H1 (cell line): ENCODE results near the gene ERC1. TPM values are rescaled to one million over a fixed set of nuclear protein-coding genes. Genes with fewer than 3 reads are reported as not detected.

Source experiments
- CTCF ChIA-PET: fragments of 300-600 bp; sonication (Branson Sonifier 250); formaldehyde crosslinking; loops from one replicate; lab custom pipeline; 2021; ENCODE audit not compliant: partially characterized antibody; lab: Charles Lee
- POLR2A ChIA-PET: fragments of 300-600 bp; sonication (Branson Sonifier 250); formaldehyde crosslinking; loops from one replicate; lab custom pipeline; 2021; ENCODE audit warnings: inconsistent platforms; ENCODE audit not compliant: partially characterized antibody; lab: Charles Lee
- DNase-seq, 2 experiments: peaks; one replicate each; pipeline versions ENCODE4 v3.0.0 to v3.0.0-alpha.2; 2010 to 2022; ENCODE audit warnings: low spot score in 2 of 2, low read depth in 1 of 2, mixed read lengths in 1 of 2
- FAIRE-seq: peaks from 2 replicates; lab custom pipeline; 2011; peaks lifted over from hg19 to GRCh38; lab: Jason Lieb, UNC
- H2AFZ ChIP-seq: 2 replicates; pipeline ENCODE4 v1.8.1; 2012; ENCODE audit warnings: low read length, inconsistent platforms
- H2AK5ac ChIP-seq: 2 replicates; pipeline ENCODE4 v1.6.1; 2013; ENCODE audit warnings: low read depth, low read length
- H2BK120ac ChIP-seq: replicated peaks from 2 replicates; pipeline ENCODE3; 2013; ENCODE audit warnings: low read depth, low read length, inconsistent platforms
- H2BK12ac ChIP-seq: 2 replicates; pipeline ENCODE4 v1.6.1; 2013; ENCODE audit warnings: low read depth, low read length
- H2BK15ac ChIP-seq: 2 replicates; pipeline ENCODE4 v1.6.1; 2013; ENCODE audit warnings: low read length
- H2BK20ac ChIP-seq: 2 replicates; pipeline ENCODE4 v1.6.1; 2013; ENCODE audit warnings: low read length
- H2BK5ac ChIP-seq: 2 replicates; pipeline ENCODE4 v1.6.1; 2013; ENCODE audit warnings: low read depth, low read length
- H3K14ac ChIP-seq: 2 replicates; pipeline ENCODE4 v1.6.1; 2013; ENCODE audit warnings: inconsistent platforms; ENCODE audit not compliant: insufficient read length
- H3K18ac ChIP-seq: 2 replicates; pipeline ENCODE4 v1.6.1; 2013; ENCODE audit warnings: low read length; ENCODE audit errors: extremely low read depth
- H3K23ac ChIP-seq: 2 replicates; pipeline ENCODE4 v1.6.1; 2013; ENCODE audit warnings: inconsistent platforms; ENCODE audit not compliant: insufficient read length
- H3K23me2 ChIP-seq: 2 replicates; pipeline ENCODE4 v1.6.1; 2013; ENCODE audit warnings: low read depth, low read length
- H3K27ac ChIP-seq: 2 replicates; pipeline ENCODE4 v1.6.1; 2011; ENCODE audit warnings: low read depth, low read length, inconsistent platforms
- H3K27me3 ChIP-seq, 4 experiments: replicated peaks in 1 of 4; 1 replicate in 1 of 4; 2 replicates in 3 of 4; pipeline versions ENCODE4 v1.6.1 to v1.8.1; 2011 to 2013; ENCODE audit warnings: low read length in 3 of 4, mild to moderate bottlenecking in 3 of 4, inconsistent platforms in 2 of 4, mixed read lengths in 2 of 4, moderate library complexity in 1 of 4; ENCODE audit not compliant: control insufficient read depth in 3 of 4, insufficient read depth in 3 of 4; ENCODE audit errors: extremely low read depth in 1 of 4
- H3K36me3 ChIP-seq, 4 experiments: 2 replicates each; pipeline versions ENCODE4 v1.6.1 to v1.8.1; 2011 to 2013; ENCODE audit warnings: mild to moderate bottlenecking in 4 of 4, low read length in 3 of 4, moderate library complexity in 2 of 4, control low read depth in 1 of 4, inconsistent platforms in 1 of 4; ENCODE audit not compliant: insufficient read depth in 4 of 4, control insufficient read depth in 2 of 4
- H3K4ac ChIP-seq: replicated peaks from 2 replicates; pipeline ENCODE3; 2013; ENCODE audit warnings: low read length, low read depth, mixed read lengths, inconsistent platforms; ENCODE audit not compliant: insufficient read length
- H3K4me1 ChIP-seq, 4 experiments: replicated peaks in 1 of 4; 1 replicate in 1 of 4; 2 replicates in 3 of 4; pipeline versions ENCODE4 v1.6.1 to v1.8.1; 2011 to 2013; ENCODE audit warnings: low read length in 3 of 4, inconsistent platforms in 2 of 4, mixed read lengths in 1 of 4; ENCODE audit not compliant: insufficient read depth in 4 of 4, control insufficient read depth in 3 of 4
- H3K4me2 ChIP-seq, 2 experiments: 2 replicates each; pipeline versions ENCODE4 v1.6.1 to v1.8.1; 2011 to 2013; ENCODE audit warnings: low read depth in 2 of 2, low read length in 2 of 2, control low read depth in 1 of 2, inconsistent platforms in 1 of 2, mild to moderate bottlenecking in 1 of 2; ENCODE audit not compliant: insufficient read depth in 1 of 2
- H3K4me3 ChIP-seq, 4 experiments: fragments of 200-600, 300-600 bp in 1 of 4; sonication (generic), shearing (Covaris generic), sonication (Bioruptor Twin) in 1 of 4; 2 replicates each; pipeline versions ENCODE4 v1.5.1 to v1.8.1; 2011 to 2016; ENCODE audit warnings: low read length in 4 of 4, low read depth in 3 of 4, control low read depth in 2 of 4, inconsistent platforms in 2 of 4, mild to moderate bottlenecking in 2 of 4, mixed read lengths in 1 of 4, moderate library complexity in 1 of 4; ENCODE audit not compliant: insufficient read depth in 2 of 4; ENCODE audit errors: extremely low read depth in 1 of 4
- H3K56ac ChIP-seq: replicated peaks from 2 replicates; pipeline ENCODE3; 2013; ENCODE audit warnings: low read depth, mild to moderate bottlenecking, mixed read lengths, low read length, inconsistent platforms; ENCODE audit not compliant: insufficient read length
- H3K79me1 ChIP-seq: 2 replicates; pipeline ENCODE4 v1.6.1; 2013; ENCODE audit warnings: low read depth, low read length, control low read depth
- H3K79me2 ChIP-seq, 2 experiments: 2 replicates each; pipeline versions ENCODE4 v1.6.1 to v1.8.1; 2012 to 2013; ENCODE audit warnings: low read length in 2 of 2, mild to moderate bottlenecking in 2 of 2, inconsistent platforms in 1 of 2; ENCODE audit not compliant: insufficient read depth in 2 of 2, control insufficient read depth in 1 of 2
- H3K9ac ChIP-seq, 4 experiments: replicated peaks in 1 of 4; 1 replicate in 1 of 4; 2 replicates in 3 of 4; pipeline versions ENCODE4 v1.6.1 to v1.8.1; 2011 to 2013; ENCODE audit warnings: low read depth in 3 of 4, low read length in 3 of 4, control low read depth in 2 of 4, mild to moderate bottlenecking in 2 of 4, moderate library complexity in 2 of 4, inconsistent platforms in 1 of 4; ENCODE audit errors: extremely low read depth in 1 of 4
- H3K9me3 ChIP-seq, 2 experiments: 2 replicates each; pipeline versions ENCODE4 v1.6.1 to v1.8.1; 2012 to 2013; ENCODE audit warnings: mild to moderate bottlenecking in 2 of 2, moderate library complexity in 2 of 2, control low read depth in 1 of 2, inconsistent platforms in 1 of 2, low read depth in 1 of 2, low read length in 1 of 2, mixed read lengths in 1 of 2; ENCODE audit not compliant: insufficient read depth in 2 of 2
- H4K20me1 ChIP-seq, 2 experiments: replicated peaks in 1 of 2; 2 replicates each; pipeline versions ENCODE3 to v1.8.1; 2011 to 2013; ENCODE audit warnings: inconsistent platforms in 2 of 2, low read length in 2 of 2, mild to moderate bottlenecking in 1 of 2; ENCODE audit not compliant: insufficient read depth in 2 of 2, control insufficient read depth in 1 of 2
- H4K5ac ChIP-seq: 2 replicates; pipeline ENCODE4 v1.6.1; 2013; ENCODE audit warnings: low read length, low read depth, mixed read lengths, inconsistent platforms; ENCODE audit not compliant: insufficient read length
- H4K8ac ChIP-seq: 2 replicates; pipeline ENCODE4 v1.8.0; 2013; ENCODE audit warnings: mild to moderate bottlenecking, moderate library complexity, low read length, inconsistent platforms; ENCODE audit not compliant: insufficient read depth; ENCODE audit errors: extremely low read depth
- H4K91ac ChIP-seq: replicated peaks from 2 replicates; pipeline ENCODE3; 2013; ENCODE audit warnings: low read length, mixed read lengths, inconsistent platforms; ENCODE audit not compliant: insufficient read length
- KDM1A ChIP-seq: fragments of 200-600, 300-600 bp; sonication (generic); IDR thresholded peaks from 2 replicates; pipeline ENCODE4 v1.7.1; 2016; ENCODE audit warnings: mild to moderate bottlenecking, low read length, borderline replicate concordance
- SIN3A ChIP-seq, 2 experiments: IDR thresholded peaks in 1 of 2; conservative IDR thresholded peaks in 1 of 2; 2 replicates each; pipeline ENCODE4 v1.6.1; 2011 to 2012; ENCODE audit warnings: low read length in 2 of 2, improper control_type of control experiment in 1 of 2, low read depth in 1 of 2, mild to moderate bottlenecking in 1 of 2
- WGBS, 2 experiments: shearing (Covaris generic) in 1 of 2; methylation state at CpG; one replicate each; pipeline versions ENCODE4 v1.1.6 to v1.1.7; 2013 to 2015; ENCODE audit warnings: low lambda C conversion rate in 2 of 2, mixed read lengths in 2 of 2, inconsistent platforms in 1 of 2, low coverage in 1 of 2, missing lambda C conversion rate in 1 of 2; ENCODE audit not compliant: insufficient replicate concordance in 2 of 2, insufficient coverage in 1 of 2, insufficient read length in 1 of 2; ENCODE audit errors: extremely low coverage in 1 of 2, missing lambda C conversion rate in 1 of 2; 5-methylcytosine and 5-hydroxymethylcytosine counted together
- polyA plus RNA-seq, 7 experiments: library from polyadenylated mRNA; depleted of rRNA in 3 of 7; stranded (reverse) in 5 of 7; unstranded in 2 of 7; fragments of >200 nt in 5 of 7; fragments of 200-250 nt in 2 of 7; gene quantifications; 1 replicate in 5 of 7; 2 replicates in 1 of 7; 4 replicates in 1 of 7; pipeline versions ENCODE4 v1.2.1 to v1.2.3, GENCODE V29; 2011 to 2013; ENCODE audit warnings: missing spikeins in 2 of 7, mixed read lengths in 2 of 7
- total RNA-seq: library from RNA; stranded (reverse); fragmentation: NEBNext Ultra II Directional; extraction: Animal tissue kit (Norgen Biotek cat#: 25700); gene quantifications from 2 replicates; pipeline ENCODE4 v1.2.1, GENCODE V29; 2021

Gene ERC1
- total and polyA plus RNA-seq, 2 of the 8 experiments (the other 6 are each of a cell fraction or from before 2014, with no cell fraction given) = 7.8 to 45.7 TPM

GRCh38 chr12:1204581-1205121 lies 213.6 kb downstream of the ERC1 start:
- ChIA-PET CTCF (no interaction called here), POLR2A (no interaction called here)
- Histone ChIP-seq H3K4me1 (peaks cover 0 to 5% (median 2%) of the 10 kb centered on the region in 4 experiments; a peak in 3 of 7 replicates), H4K5ac (no peak overlapping the region), H3K18ac (no peak overlapping the region), H2BK15ac (no peak overlapping the region), H2BK12ac (no peak overlapping the region), H3K79me1 (no peaks in the 10 kb centered on the region), H3K4me2 (peak overlapping the region; percentile 42 to 57), H2BK5ac (no peak overlapping the region), H2BK120ac (no peak overlapping the region), H3K27ac (no peak overlapping the region), H4K91ac (no peak overlapping the region), H3K27me3 (no peaks in the 10 kb centered on the region), H3K23ac (no peak overlapping the region), H2BK20ac (no peak overlapping the region), H4K8ac (no peak overlapping the region), H3K9ac (no peak overlapping the region), H2AFZ (no peak overlapping the region), H3K36me3 (no peaks in the 10 kb centered on the region), H3K56ac (no peak overlapping the region), H3K4me3 (peak overlapping the region in 2 of 4 experiments; percentile 4 to 41; a peak in 2 of 8 replicates), H3K4ac (no peak overlapping the region), H4K20me1 (no peaks in the 10 kb centered on the region), H3K79me2 (no peaks in the 10 kb centered on the region), H3K9me3 (no peaks in the 10 kb centered on the region), H3K14ac (no peak overlapping the region), H3K23me2 (no peaks in the 10 kb centered on the region), H2AK5ac (no peak overlapping the region)
- DNase-seq = no peak
- 43% methylated on average over 6 of the region's 6 CpGs; no CpG with 5 or more reads in 1 of the 2 experiments for WGBS, 2 experiments
- no peak for FAIRE-seq
- no peak for TF ChIP-seq SIN3A (conservative IDR thresholded peaks at IDR 0.05 in 1 of 2, IDR thresholded peaks at IDR 0.05 in 1 of 2; ENCODE audit: low read depth in 1 of 2, low read length in 2 of 2)
- TF ChIP-seq KDM1A = no peak
